Astrocyte (in vitro differentiated cells and primary cell): ENCODE results near the gene PYGM. TPM values are rescaled to one million over a fixed set of nuclear protein-coding genes. Genes with fewer than 3 reads are reported as not detected.
A peak's percentile ranks its signal among the peaks of the same experiment; 100 is the strongest.

Experiments
- DNase-seq: peaks from one replicate; pipeline ENCODE4 v3.0.0-alpha.2; 2010; ENCODE audit warnings: low read depth
- FAIRE-seq: peaks from 2 replicates; lab custom pipeline; 2011; peaks lifted over from hg19 to GRCh38; lab: Jason Lieb, UNC
- H2AFZ ChIP-seq: 2 replicates; pipeline ENCODE4 v1.6.0; 2012; ENCODE audit warnings: low read depth, low read length, inconsistent platforms
- H3K27ac ChIP-seq: 2 replicates; pipeline ENCODE4 v1.5.1; 2011; ENCODE audit warnings: low read depth, low read length, inconsistent platforms
- H3K27me3 ChIP-seq: 2 replicates; pipeline ENCODE4 v1.6.0; 2011; ENCODE audit warnings: low read length, inconsistent platforms; ENCODE audit not compliant: insufficient read depth
- H3K36me3 ChIP-seq: 2 replicates; pipeline ENCODE4 v1.5.1; 2011; ENCODE audit warnings: low read length, inconsistent platforms; ENCODE audit not compliant: insufficient read depth
- H3K4me1 ChIP-seq: 2 replicates; pipeline ENCODE4 v1.5.1; 2011; ENCODE audit warnings: low read length, inconsistent platforms; ENCODE audit not compliant: insufficient read depth
- H3K4me2 ChIP-seq: 2 replicates; pipeline ENCODE4 v1.6.0; 2012; ENCODE audit warnings: low read length, inconsistent platforms
- H3K4me3 ChIP-seq: 2 replicates; pipeline ENCODE4 v1.5.1; 2011; ENCODE audit warnings: low read depth, mild to moderate bottlenecking, low read length, inconsistent platforms; ENCODE audit not compliant: insufficient read depth
- H3K79me2 ChIP-seq: 2 replicates; pipeline ENCODE4 v1.6.0; 2012; ENCODE audit warnings: mild to moderate bottlenecking, low read length, inconsistent platforms; ENCODE audit not compliant: insufficient read depth
- H3K9ac ChIP-seq: 2 replicates; pipeline ENCODE4 v1.6.0; 2012; ENCODE audit warnings: mild to moderate bottlenecking, low read length, inconsistent platforms
- H3K9me3 ChIP-seq: 2 replicates; pipeline ENCODE4 v1.5.1; 2012; ENCODE audit warnings: low read depth, mild to moderate bottlenecking, low read length, inconsistent platforms; ENCODE audit not compliant: insufficient read depth
- H4K20me1 ChIP-seq: 2 replicates; pipeline ENCODE4 v1.6.0; 2012; ENCODE audit warnings: low read length, inconsistent platforms; ENCODE audit not compliant: insufficient read depth
- H3K27ac Mint-ChIP-seq: one replicate; pipeline ENCODE4 v1.8.0; 2021; ENCODE audit warnings: mild to moderate bottlenecking, mixed read lengths; ENCODE audit not compliant: unreplicated experiment
- H3K27me3 Mint-ChIP-seq: one replicate; pipeline ENCODE4 v1.8.0; 2021; ENCODE audit warnings: low read depth, mixed read lengths; ENCODE audit not compliant: unreplicated experiment
- H3K36me3 Mint-ChIP-seq: one replicate; pipeline ENCODE4 v1.8.0; 2021; ENCODE audit warnings: low read depth, mixed read lengths; ENCODE audit not compliant: unreplicated experiment
- H3K4me1 Mint-ChIP-seq: one replicate; pipeline ENCODE4 v1.8.0; 2021; ENCODE audit warnings: low read depth, mixed read lengths; ENCODE audit not compliant: unreplicated experiment
- H3K4me3 Mint-ChIP-seq: one replicate; pipeline ENCODE4 v1.8.0; 2021; ENCODE audit warnings: mild to moderate bottlenecking, moderate library complexity, mixed read lengths; ENCODE audit not compliant: unreplicated experiment
- H3K9me3 Mint-ChIP-seq: one replicate; pipeline ENCODE4 v1.8.0; 2021; ENCODE audit warnings: mild to moderate bottlenecking, mixed read lengths; ENCODE audit not compliant: unreplicated experiment
- EZH2 ChIP-seq: IDR thresholded peaks from 2 replicates; pipeline ENCODE4 v1.6.1; 2012; ENCODE audit warnings: mild to moderate bottlenecking, low read length, inconsistent platforms; ENCODE audit not compliant: insufficient read depth
- total RNA-seq: library from RNA; stranded (reverse); gene quantifications from 2 replicates; pipeline ENCODE4 v1.2.1, GENCODE V29; 2021
- TF ChIP-seq, protein P1 (sequence below): IDR thresholded peaks from 2 replicates; pipeline ENCODE4 v1.5.1; 2011; ENCODE audit warnings: low read depth, mild to moderate bottlenecking, inconsistent platforms, low read length, moderate library complexity; ENCODE audit not compliant: insufficient read depth

The PYGM gene
- total RNA-seq, 1 donor from 2014 or later = 0.68 TPM

GRCh38 chr11:64744544-64745188 lies 15.1 kb downstream of the PYGM start:
- Histone ChIP-seq H3K36me3 (no peaks in the 10 kb centered on the region), H2AFZ (peak overlapping the region; percentile 26), H3K9ac (peak overlapping the region; percentile 46), H3K79me2 (no peaks in the 10 kb centered on the region), H3K4me1 (peaks cover 24% of the 10 kb centered on the region), H3K4me2 (peak overlapping the region; percentile 81), H3K27ac (no peak overlapping the region), H3K27me3 (peaks cover 43% of the 10 kb centered on the region), H3K9me3 (no peaks in the 10 kb centered on the region), H4K20me1 (peaks cover 5% of the 10 kb centered on the region), H3K4me3 (no peak overlapping the region)
- Mint-ChIP-seq H3K27ac (no peak overlapping the region), H3K4me1 (peaks cover 2% of the 10 kb centered on the region), H3K4me3 (no peak overlapping the region), H3K9me3 (no peaks in the 10 kb centered on the region), H3K36me3 (no peaks in the 10 kb centered on the region), H3K27me3 (peaks cover 29% of the 10 kb centered on the region)
- no peak for FAIRE-seq
- no peak for DNase-seq
- TF ChIP-seq EZH2 = peak; percentile 9
- TF ChIP-seq, protein P1, sequence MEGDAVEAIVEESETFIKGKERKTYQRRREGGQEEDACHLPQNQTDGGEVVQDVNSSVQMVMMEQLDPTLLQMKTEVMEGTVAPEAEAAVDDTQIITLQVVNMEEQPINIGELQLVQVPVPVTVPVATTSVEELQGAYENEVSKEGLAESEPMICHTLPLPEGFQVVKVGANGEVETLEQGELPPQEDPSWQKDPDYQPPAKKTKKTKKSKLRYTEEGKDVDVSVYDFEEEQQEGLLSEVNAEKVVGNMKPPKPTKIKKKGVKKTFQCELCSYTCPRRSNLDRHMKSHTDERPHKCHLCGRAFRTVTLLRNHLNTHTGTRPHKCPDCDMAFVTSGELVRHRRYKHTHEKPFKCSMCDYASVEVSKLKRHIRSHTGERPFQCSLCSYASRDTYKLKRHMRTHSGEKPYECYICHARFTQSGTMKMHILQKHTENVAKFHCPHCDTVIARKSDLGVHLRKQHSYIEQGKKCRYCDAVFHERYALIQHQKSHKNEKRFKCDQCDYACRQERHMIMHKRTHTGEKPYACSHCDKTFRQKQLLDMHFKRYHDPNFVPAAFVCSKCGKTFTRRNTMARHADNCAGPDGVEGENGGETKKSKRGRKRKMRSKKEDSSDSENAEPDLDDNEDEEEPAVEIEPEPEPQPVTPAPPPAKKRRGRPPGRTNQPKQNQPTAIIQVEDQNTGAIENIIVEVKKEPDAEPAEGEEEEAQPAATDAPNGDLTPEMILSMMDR = no peak

DNA sequence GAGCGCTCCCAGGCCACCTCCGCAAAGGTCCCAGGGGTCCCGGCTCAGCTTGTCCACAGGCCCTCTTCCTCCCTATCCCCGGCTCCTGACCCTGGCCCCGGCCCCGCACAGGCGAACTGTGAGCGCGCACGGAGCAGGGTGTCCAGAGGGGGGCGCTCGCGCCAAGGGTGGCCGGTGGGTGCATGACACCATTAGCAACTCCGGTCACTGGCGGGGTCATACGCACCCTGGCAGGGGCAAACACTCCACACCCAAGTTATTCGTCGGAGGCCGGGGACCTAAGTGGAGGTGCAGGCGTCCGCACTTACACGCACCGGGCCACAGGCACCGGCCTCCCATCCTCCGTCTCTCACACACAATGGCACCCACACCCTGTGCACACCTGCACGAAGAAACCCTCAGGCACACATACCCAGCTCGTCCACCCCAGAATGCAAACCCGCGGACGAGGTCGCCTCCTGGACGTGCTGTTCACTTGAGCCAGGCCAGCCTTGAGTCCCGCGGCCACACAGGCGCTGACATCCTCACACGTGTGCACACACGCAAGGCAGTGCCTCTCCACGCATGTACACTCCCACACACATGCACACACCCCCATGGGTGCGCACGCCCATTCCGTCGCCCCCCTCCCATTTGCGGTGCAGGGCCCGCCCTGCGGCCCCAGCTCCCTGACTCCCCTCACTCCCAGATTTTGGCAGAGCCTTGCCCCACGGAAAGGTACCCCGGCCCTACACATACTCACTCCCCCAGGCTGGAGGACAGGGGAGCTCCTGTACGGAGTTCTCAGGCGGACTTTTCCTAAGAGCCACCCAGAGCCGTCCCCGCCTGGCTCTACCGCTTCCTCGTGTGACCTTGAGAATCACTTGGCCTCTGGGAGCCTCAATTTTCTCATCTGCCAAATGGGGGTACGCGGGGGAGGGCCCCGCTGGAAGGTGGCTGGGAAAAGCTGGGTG lies 15.9 kb downstream of the PYGM start, which contains the start of gene RASGRP2:
TSS of gene RASGRP2 (minus strand) at position 552 of the 953 bp plus-strand sequence. CDS start 1,276 bp downstream, outside the sequence.
- FAIRE-seq = no peak
- DNase-seq = no peak
- H3K4me3 ChIP-seq = no peak within 1 kb of the TSS
- peaks cover 5% of the 10 kb centered on the region for H4K20me1 ChIP-seq
- peak within 1 kb of the TSS; percentile 81 for H3K4me2 ChIP-seq
- H3K36me3 Mint-ChIP-seq = no peaks in the 10 kb centered on the region
- H3K4me3 Mint-ChIP-seq = peak within 1 kb of the TSS; percentile 75
- H3K27ac ChIP-seq = no peak within 1 kb of the TSS
- H3K79me2 ChIP-seq = no peaks in the 10 kb centered on the region
- H3K4me1 ChIP-seq = peaks cover 24% of the 10 kb centered on the region
- H3K9ac ChIP-seq = peak within 1 kb of the TSS; percentile 46
- TF ChIP-seq, protein P1 = no peak
- peak; percentile 96 for TF ChIP-seq EZH2
- peaks cover 36% of the 10 kb centered on the region for H3K27me3 Mint-ChIP-seq
- peak within 1 kb of the TSS; percentile 26 for H2AFZ ChIP-seq
- H3K36me3 ChIP-seq = no peaks in the 10 kb centered on the region
- no peaks in the 10 kb centered on the region for H3K9me3 Mint-ChIP-seq
- peaks cover 2% of the 10 kb centered on the region for H3K4me1 Mint-ChIP-seq
- H3K27ac Mint-ChIP-seq = peak within 1 kb of the TSS; percentile 87
- no peaks in the 10 kb centered on the region for H3K9me3 ChIP-seq
- H3K27me3 ChIP-seq = peaks cover 43% of the 10 kb centered on the region
